Hematopoietic multipotent progenitor cell (in vitro differentiated cells): ENCODE results near the gene ZDHHC3. TPM values are rescaled to one million over a fixed set of nuclear protein-coding genes. Genes with fewer than 3 reads are reported as not detected.

Source experiments
- DNase-seq, 3 donors: peaks; one replicate each; pipeline ENCODE4 v3.0.0-alpha.2; 2011 to 2015; ENCODE audit warnings: low read depth in 2 of 3, low spot score in 2 of 3
- total RNA-seq: library from RNA; depleted of rRNA; stranded (reverse); fragments of >200 nt; gene quantifications from one replicate; pipeline ENCODE4 v1.2.3, GENCODE V29; 2012

ZDHHC3 gene
- total RNA-seq, 1 donor, result 71.1 TPM

DNA sequence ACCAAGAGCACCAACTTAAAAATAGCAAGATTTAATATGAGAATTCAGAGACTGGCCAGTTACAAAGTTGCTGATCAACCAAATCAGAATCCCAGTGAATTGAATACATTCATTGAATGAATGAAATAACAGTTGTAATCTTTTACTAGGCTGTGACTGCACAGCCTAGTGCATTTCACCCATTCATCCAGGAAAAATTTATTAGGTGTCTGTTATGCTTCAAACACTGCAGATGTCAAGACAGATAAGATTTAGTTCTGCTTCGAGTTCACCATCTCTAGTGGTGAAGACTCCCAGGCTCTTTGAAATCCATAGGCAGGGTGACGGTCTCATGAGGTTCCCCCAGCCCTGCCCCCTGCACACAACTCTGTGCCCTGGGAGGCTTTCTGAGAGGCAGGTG, 72.7 kb downstream of the ZDHHC3 start:
- no peak for DNase-seq

- DNase-seq, result no peak
Observed at GRCh38 chr3:44902628-44903027, 73.3 kb downstream of the ZDHHC3 start.

- no peak for DNase-seq
Observed at GRCh38 chr3:44899683-44900367, 76.1 kb downstream of the ZDHHC3 start.

- no peak for DNase-seq
Observed at GRCh38 chr3:44896440-44896839, 79.5 kb downstream of the ZDHHC3 start.

GRCh38 chr3:44894485-44894884, 81.5 kb downstream of the ZDHHC3 start:
- DNase-seq, result no peak

GRCh38 chr3:44893097-44893496, 82.9 kb downstream of the ZDHHC3 start:
- no peak for DNase-seq

- DNase-seq, result no peak
Observed at GRCh38 chr3:44892689-44893088, 83.3 kb downstream of the ZDHHC3 start.

GRCh38 chr3:44890852-44891251, 85.1 kb downstream of the ZDHHC3 start:
- DNase-seq, result no peak

GRCh38 chr3:44890258-44890657, 85.7 kb downstream of the ZDHHC3 start:
- DNase-seq, result no peak

- DNase-seq, result no peak
Observed at GRCh38 chr3:44887101-44887500, 88.9 kb downstream of the ZDHHC3 start.

GRCh38 chr3:44886561-44886960, 89.4 kb downstream of the ZDHHC3 start:
- DNase-seq, result no peak

DNA sequence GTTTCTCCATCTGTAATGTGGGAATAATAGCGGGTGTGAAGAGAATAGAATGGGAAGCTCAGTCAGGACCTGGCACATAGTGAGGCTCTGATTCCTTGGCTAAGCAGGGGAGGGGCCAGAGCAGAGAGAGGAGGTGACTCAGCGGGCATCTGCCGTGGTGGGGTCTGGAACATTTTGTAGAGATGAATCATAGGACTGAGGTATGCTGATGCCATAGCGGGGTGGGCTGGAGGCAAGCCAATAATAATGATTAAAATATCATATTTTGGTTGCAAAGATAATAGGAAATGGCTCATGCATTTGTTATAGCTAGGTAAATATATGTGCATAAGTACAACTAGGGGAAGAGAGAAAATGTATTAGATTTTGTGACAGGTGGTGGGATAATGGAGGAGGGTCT, 90.4 kb downstream of the ZDHHC3 start:
- no peak for DNase-seq

DNA sequence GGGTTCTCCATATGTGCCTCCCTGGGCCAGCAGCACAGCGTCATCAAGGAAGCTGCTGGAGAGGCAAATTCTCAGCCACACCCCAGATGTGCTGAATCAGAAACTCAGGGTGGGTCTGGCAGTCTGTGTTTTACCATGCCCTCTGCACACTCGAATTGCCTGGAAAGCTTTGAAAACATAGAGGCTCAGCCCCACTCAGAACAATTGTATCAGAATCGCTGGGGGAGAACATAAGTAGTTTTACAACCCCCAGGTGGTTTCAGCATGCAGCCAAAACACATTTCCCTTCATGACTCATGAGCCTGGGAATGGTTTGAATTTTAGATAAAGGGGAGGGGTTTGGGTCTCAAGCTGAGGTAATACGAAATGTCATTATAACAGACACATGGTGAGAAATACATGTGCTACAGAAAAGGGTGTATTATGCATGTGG, 92.0 kb downstream of the ZDHHC3 start:
- no peak for DNase-seq

GRCh38 chr3:44883213-44883955, 92.6 kb downstream of the ZDHHC3 start:
- DNase-seq, result no peak

DNA sequence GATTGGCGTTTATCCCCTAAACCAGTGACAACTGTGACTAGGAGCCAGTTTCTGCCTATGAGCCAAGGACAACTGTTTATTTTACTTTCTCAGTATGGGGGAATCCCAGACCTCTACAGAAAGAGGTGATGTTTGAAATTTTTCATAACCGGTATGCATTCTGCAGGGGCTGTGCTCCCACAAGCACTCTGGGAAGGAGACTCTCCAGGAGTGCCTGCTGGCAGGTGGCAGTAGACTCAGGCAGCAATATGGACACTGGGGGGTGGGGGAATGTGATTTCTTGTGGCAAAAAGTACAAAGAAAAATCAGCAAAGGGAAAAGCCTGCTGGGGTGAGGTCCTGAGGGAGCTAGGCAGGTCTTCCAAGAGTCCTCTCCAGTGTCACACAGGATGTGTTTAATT, 95.7 kb downstream of the ZDHHC3 start:
- DNase-seq, result no peak

DNA sequence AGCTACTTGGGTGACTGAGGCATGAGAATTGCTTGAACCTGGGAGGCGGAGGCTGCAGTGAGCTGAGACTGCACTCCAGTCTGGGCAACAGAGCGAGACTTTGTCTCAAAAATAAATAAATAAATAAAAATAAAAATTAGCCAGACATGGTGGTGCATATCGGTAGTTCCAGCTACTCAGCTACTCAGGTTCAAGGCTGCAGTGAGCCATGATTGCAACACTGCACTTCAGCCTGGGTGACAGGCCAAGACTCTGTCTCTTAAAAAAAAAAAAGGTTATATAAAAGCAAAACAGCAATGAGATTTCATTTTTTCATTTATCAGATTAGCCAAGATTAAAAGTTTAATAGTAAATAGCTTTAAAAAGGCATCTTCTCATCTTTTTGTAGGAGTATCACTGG, 98.6 kb downstream of the ZDHHC3 start:
- DNase-seq, result no peak

- no peak for DNase-seq
Observed at GRCh38 chr3:44875596-44875995, 100.4 kb downstream of the ZDHHC3 start.

Other genes starting within 250 kb of the ZDHHC3 start
- gene ZNF501, start 246.5 kb downstream of the ZDHHC3 start, total RNA-seq, result 3.5 TPM
- 16.2 TPM for gene KIAA1143, start 214.6 kb downstream of the ZDHHC3 start, total RNA-seq
- 1.1 TPM for gene KIF15, start 214.4 kb downstream of the ZDHHC3 start, total RNA-seq
- gene TMEM42, start 114.3 kb downstream of the ZDHHC3 start, total RNA-seq, result 27.5 TPM
- not detected for gene TGM4, start 101.6 kb downstream of the ZDHHC3 start, total RNA-seq
- 24.2 TPM for gene EXOSC7, start 70 bp upstream of the ZDHHC3 start, total RNA-seq
- 12.9 TPM for gene CLEC3B, start 50.1 kb upstream of the ZDHHC3 start, total RNA-seq
- gene CDCP1, start 170.2 kb upstream of the ZDHHC3 start, total RNA-seq, result 14.0 TPM